IMR-90 (cell line): ENCODE results near the gene ZFR. TPM values are rescaled to one million over a fixed set of nuclear protein-coding genes. Genes with fewer than 3 reads are reported as not detected.
A peak's percentile ranks its signal among the peaks of the same experiment; 100 is the strongest.

Experiments
- ATAC-seq: fragments of 200-7000 bp; cut with Tn5 transposase; 2 replicates; pipeline ENCODE4 v1.9.1; 2020; ENCODE audit warnings: low read depth, mild to moderate bottlenecking, moderate library complexity
- BruUV-seq: library from RNA; stranded (reverse); fragments of 400-500 nt; replicated peaks from 2 replicates; lab custom pipeline; 2021; lab: Mats Ljungman, UMichigan
- CTCF ChIA-PET: fragments of 300-600 bp; formaldehyde crosslinking; extraction: SDS; loops from one replicate; lab custom pipeline; 2021; ENCODE audit warnings: antibody characterized with exemption; lab: Yijun Ruan, JAX
- POLR2A ChIA-PET: fragments of 300-600 bp; sonication (Branson Sonifier 250); formaldehyde crosslinking; loops from one replicate; lab custom pipeline; 2022; ENCODE audit warnings: antibody characterized with exemption; ENCODE audit not compliant: unreplicated experiment; lab: Charles Lee
- DNase-seq: peaks from one replicate; pipeline ENCODE4 v3.0.0; 2013
- H2AFZ ChIP-seq: replicated peaks from 2 replicates; pipeline ENCODE3; 2013; ENCODE audit warnings: low read length, mild to moderate bottlenecking; ENCODE audit not compliant: poor library complexity
- H2AK5ac ChIP-seq: 2 replicates; pipeline ENCODE4 v1.6.1; 2013; ENCODE audit warnings: low read depth, low read length, inconsistent platforms
- H2AK9ac ChIP-seq: replicated peaks from 2 replicates; pipeline ENCODE3; 2013; ENCODE audit warnings: mild to moderate bottlenecking, low read depth, low read length, moderate library complexity; ENCODE audit not compliant: poor library complexity
- H2BK120ac ChIP-seq: 2 replicates; pipeline ENCODE4 v1.6.1; 2013; ENCODE audit warnings: low read depth, low read length, inconsistent platforms
- H2BK15ac ChIP-seq: 3 replicates; pipeline ENCODE4 v1.6.1; 2013; ENCODE audit warnings: low read depth, low read length, inconsistent platforms
- H2BK20ac ChIP-seq: 2 replicates; pipeline ENCODE4 v1.6.1; 2013; ENCODE audit warnings: low read depth, mild to moderate bottlenecking, inconsistent platforms, low read length, moderate library complexity
- H2BK5ac ChIP-seq: 2 replicates; pipeline ENCODE4 v1.6.1; 2013; ENCODE audit warnings: mild to moderate bottlenecking, low read depth, low read length, inconsistent platforms; ENCODE audit not compliant: poor library complexity, severe bottlenecking
- H3K14ac ChIP-seq: replicated peaks from 2 replicates; pipeline ENCODE4 v1.6.1; 2013; ENCODE audit warnings: low read depth, low read length, inconsistent platforms
- H3K18ac ChIP-seq: 2 replicates; pipeline ENCODE4 v1.6.1; 2013; ENCODE audit warnings: low read depth, low read length, control low read depth
- H3K23ac ChIP-seq: 2 replicates; pipeline ENCODE4 v1.6.1; 2013; ENCODE audit warnings: low read depth, low read length, inconsistent platforms
- H3K27ac ChIP-seq: 2 replicates; pipeline ENCODE4 v1.5.1; 2013; ENCODE audit warnings: mild to moderate bottlenecking, control low read depth, low read length; ENCODE audit not compliant: insufficient read depth
- H3K27me3 ChIP-seq: 2 replicates; pipeline ENCODE4 v1.6.1; 2013; ENCODE audit warnings: low read length; ENCODE audit not compliant: control insufficient read depth, insufficient read depth
- H3K36me3 ChIP-seq: 2 replicates; pipeline ENCODE4 v1.6.1; 2013; ENCODE audit warnings: low read length, mixed read lengths; ENCODE audit not compliant: control insufficient read depth, insufficient read depth
- H3K4ac ChIP-seq: 2 replicates; pipeline ENCODE4 v1.6.1; 2013; ENCODE audit warnings: low read depth, low read length, inconsistent platforms
- H3K4me1 ChIP-seq: 2 replicates; pipeline ENCODE4 v1.6.1; 2013; ENCODE audit warnings: low read length, mixed read lengths; ENCODE audit not compliant: control insufficient read depth, insufficient read depth
- H3K4me2 ChIP-seq: 2 replicates; pipeline ENCODE4 v1.6.1; 2013; ENCODE audit warnings: low read depth, mild to moderate bottlenecking, control low read depth, low read length, moderate library complexity
- H3K4me3 ChIP-seq: 2 replicates; pipeline ENCODE4 v1.5.1; 2013; ENCODE audit warnings: low read depth, mild to moderate bottlenecking, control low read depth, low read length, moderate library complexity; ENCODE audit not compliant: insufficient read depth
- H3K56ac ChIP-seq: 2 replicates; pipeline ENCODE4 v1.6.1; 2013; ENCODE audit warnings: low read length, inconsistent platforms; ENCODE audit not compliant: insufficient read depth; ENCODE audit errors: extremely low read depth
- H3K79me1 ChIP-seq, 2 experiments: 2 replicates each; pipeline ENCODE4 v1.6.1; 2013; ENCODE audit warnings: low read length in 2 of 2, inconsistent platforms in 1 of 2, low read depth in 1 of 2
- H3K9ac ChIP-seq: 2 replicates; pipeline ENCODE4 v1.6.1; 2013; ENCODE audit warnings: low read depth, low read length, control low read depth
- H3K9me1 ChIP-seq: 2 replicates; pipeline ENCODE4 v1.6.1; 2013; ENCODE audit warnings: low read length, inconsistent platforms; ENCODE audit not compliant: insufficient read depth
- H3K9me3 ChIP-seq: 2 replicates; pipeline ENCODE4 v1.6.1; 2013; ENCODE audit warnings: low read length; ENCODE audit not compliant: control insufficient read depth, insufficient read depth
- H4K20me1 ChIP-seq: 2 replicates; pipeline ENCODE4 v1.6.1; 2013; ENCODE audit warnings: low read length, inconsistent platforms; ENCODE audit not compliant: insufficient read depth
- H4K5ac ChIP-seq: 2 replicates; pipeline ENCODE4 v1.6.1; 2013; ENCODE audit warnings: mild to moderate bottlenecking, low read depth, low read length, control low read depth
- H4K8ac ChIP-seq, 2 experiments: 2 replicates each; pipeline ENCODE4 v1.6.1; 2013; ENCODE audit warnings: low read depth in 2 of 2, low read length in 2 of 2, control low read depth in 1 of 2, inconsistent platforms in 1 of 2
- H4K91ac ChIP-seq: 2 replicates; pipeline ENCODE4 v1.6.1; 2013; ENCODE audit warnings: low read depth, low read length, inconsistent platforms; ENCODE audit not compliant: insufficient read depth
- CEBPB ChIP-seq: IDR thresholded peaks from 2 replicates; pipeline ENCODE4 v1.6.1; 2012; ENCODE audit warnings: low read depth, low read length, improper control_type of control experiment
- FOS ChIP-seq: fragments of 150-350 bp; IDR thresholded peaks from 2 replicates; pipeline ENCODE4 v1.6.1; 2016; ENCODE audit warnings: low read depth, low read length
- WGBS, 2 experiments: methylation state at CpG; one replicate each; pipeline versions ENCODE4 v1.1.5 to v1.1.7; 2013; ENCODE audit warnings: missing lambda C conversion rate in 2 of 2; ENCODE audit not compliant: insufficient read length in 1 of 2; ENCODE audit errors: extremely low coverage in 2 of 2; 5-methylcytosine and 5-hydroxymethylcytosine counted together
- dilution Hi-C: fragments of 300-500 bp; cut with HindIII; formaldehyde crosslinking; loops from one replicate; pipeline ENCODE4 v1.14.3; 2018; ENCODE audit warnings: low sequenced_read_pairs; ENCODE audit not compliant: unreplicated experiment
- in situ Hi-C: fragments of 300-500 bp; cut with MboI; formaldehyde crosslinking; loops from 3 replicates; pipeline ENCODE4 v1.14.3; 2019; ENCODE audit warnings: low sequenced_read_pairs, inconsistent platforms, mixed read lengths
- intact Hi-C: fragments of 100-400 bp; cut with micrococcal nuclease; formaldehyde crosslinking; loops from 2 replicates; pipeline ENCODE4 v1.10.0; 2022
- polyA plus RNA-seq, 3 experiments: library from polyadenylated mRNA; depleted of rRNA; stranded (reverse); fragments of >200 nt; gene quantifications; 2 replicates each; pipeline ENCODE4 v1.2.3, GENCODE V29; 2012; ENCODE audit warnings: low replicate concordance in 1 of 3
- total RNA-seq: library from RNA; depleted of rRNA; stranded (reverse); fragments of >200 nt; gene quantifications from 2 replicates; pipeline ENCODE4 v1.2.3, GENCODE V29; 2012

Gene ZFR
- total and polyA plus RNA-seq, 2 of the 4 experiments (the other 2 are of a cell fraction) = 30.4 to 81.4 TPM

DNA sequence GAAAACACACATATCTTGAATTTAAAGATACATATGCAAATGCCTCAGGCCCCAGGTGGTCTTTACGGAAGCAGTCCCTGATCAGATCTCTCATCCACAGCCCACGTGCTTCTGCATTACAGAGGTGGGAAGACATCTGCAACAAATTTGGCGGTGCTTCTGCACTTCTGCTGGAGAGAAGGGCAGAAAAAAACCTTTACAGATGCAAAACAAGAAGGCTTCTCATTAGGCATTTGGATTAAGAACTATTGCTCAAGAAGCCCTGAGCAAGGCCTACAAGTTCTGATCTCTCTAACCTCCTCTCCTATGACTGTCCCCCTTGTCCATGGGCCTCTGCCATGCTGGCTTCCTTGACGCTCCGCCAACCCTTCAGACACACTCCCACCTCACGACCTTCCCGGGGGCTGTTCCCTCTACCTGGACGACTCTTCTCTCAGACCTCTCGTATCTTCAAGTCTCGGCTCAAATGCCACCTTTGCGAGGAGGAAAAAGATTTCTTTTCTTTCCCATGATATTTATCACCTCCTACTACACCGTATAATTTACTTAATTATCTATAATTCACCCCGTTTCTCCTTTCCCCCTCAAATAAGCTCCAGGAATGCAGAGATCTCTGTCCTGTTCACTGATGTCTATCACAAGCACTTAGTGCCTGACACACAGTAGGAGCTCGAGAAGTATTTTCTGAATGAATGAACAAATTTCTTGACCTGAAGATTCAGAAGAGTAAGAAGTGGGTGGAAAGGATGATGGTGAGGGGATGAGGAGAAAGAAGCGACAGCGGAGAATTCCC is 132.9 kb downstream of the ZFR start:
- no peak overlapping the region for H4K5ac ChIP-seq
- H3K9ac ChIP-seq = peak overlapping the region; percentile 78
- no peak overlapping the region for H4K91ac ChIP-seq
- H3K56ac ChIP-seq = no peak overlapping the region
- no peaks in the 10 kb centered on the region; the same call in 1 of the 2 replicates for H3K36me3 ChIP-seq
- H2AFZ ChIP-seq = peak overlapping the region; percentile 99
- TF ChIP-seq FOS (no peak), CEBPB (peak; percentile 62)
- H2BK120ac ChIP-seq = no peak overlapping the region
- H4K8ac ChIP-seq = peak overlapping the region; percentile 5 to 59; a peak in 2 of 4 replicates
- intact Hi-C loops (loop anchor here (2.0 to 5.0 kb wide), 2 partner anchors 79 to 139 kb away; no protein-coding TSS in a partner anchor), dilution Hi-C loops (no loop called here), in situ Hi-C loops (no loop called here)
- H2BK20ac ChIP-seq = no peak overlapping the region; the same call in 1 of the 2 replicates
- peaks cover 19 to 49% of the 10 kb centered on the region in 2 experiments; a peak in 3 of 4 replicates for H3K79me1 ChIP-seq
- H3K9me3 ChIP-seq = no peaks in the 10 kb centered on the region
- peaks cover 5% of the 10 kb centered on the region for H3K4me1 ChIP-seq
- no peak overlapping the region for H3K18ac ChIP-seq
- no peaks in the 10 kb centered on the region for H3K27me3 ChIP-seq
- no TSS peak for BruUV-seq
- peaks cover 9% of the 10 kb centered on the region; the same call in 1 of the 2 replicates for H3K9me1 ChIP-seq
- H3K4ac ChIP-seq = no peak overlapping the region; the same call in 1 of the 2 replicates
- POLR2A ChIA-PET = no interaction called here
- H2AK5ac ChIP-seq = peak overlapping the region; percentile 80; the same call in 1 of the 2 replicates
- CTCF ChIA-PET = no interaction called here
- peak overlapping the region; percentile 90 for H3K23ac ChIP-seq
- WGBS, 2 experiments = 38 to 100% methylated on average over 2 to 4 of the region's 16 CpGs
- H3K4me3 ChIP-seq = peak overlapping the region; percentile 66
- H4K20me1 ChIP-seq = peaks cover 9% of the 10 kb centered on the region; the same call in 1 of the 2 replicates
- H3K14ac ChIP-seq = peak overlapping the region; percentile 86
- H2BK15ac ChIP-seq = no peak overlapping the region
- ATAC-seq (no peak), DNase-seq (peak; percentile 11)
- peak overlapping the region; percentile 25 for H3K27ac ChIP-seq
- H3K4me2 ChIP-seq = peak overlapping the region; percentile 74
- H2AK9ac ChIP-seq = peak overlapping the region; percentile 87
- H2BK5ac ChIP-seq = peak overlapping the region; percentile 1
